ENCODE results near the gene ZNF749.
A peak's percentile ranks its signal among the peaks of the same experiment; 100 is the strongest.

Gene ZNF749

GRCh38 chr19:57406516-57407123 is 28.5 kb upstream of the ZNF749 start:
- no peak for DNase-seq (ENCODE audit: low read depth)
- no peak overlapping the region for H3K4me3 ChIP-seq (ENCODE audit: low read length)
- TF ChIP-seq CTCF (conservative IDR thresholded peaks at IDR 0.05; ENCODE audit: low read depth, low read length), result peak; percentile 67

- peak; percentile 80 for DNase-seq (ENCODE audit: low read depth)
- H3K4me3 ChIP-seq (ENCODE audit: low read length), result peak within 1 kb of the TSS; percentile 98
- no peak for TF ChIP-seq CTCF (conservative IDR thresholded peaks at IDR 0.05; ENCODE audit: low read depth, low read length)
Observed at GRCh38 chr19:57410877-57411671, 24.1 kb upstream of the ZNF749 start, which contains the start of gene ZNF17. ZNF17 (plus strand) TSS chr19:57411161; CDS start chr19:57413616, 2,455 bp downstream.

GRCh38 chr19:57419439-57419838 is 15.7 kb upstream of the ZNF749 start:
- no peak for TF ChIP-seq CTCF (conservative IDR thresholded peaks at IDR 0.05; ENCODE audit: low read depth, low read length)
- DNase-seq (ENCODE audit: low read depth), result no peak
- no peak overlapping the region for H3K4me3 ChIP-seq (ENCODE audit: low read length)

GRCh38 chr19:57421037-57421436 is 14.1 kb upstream of the ZNF749 start:
- H3K4me3 ChIP-seq (ENCODE audit: low read length), result no peak overlapping the region
- no peak for DNase-seq (ENCODE audit: low read depth)
- no peak for TF ChIP-seq CTCF (conservative IDR thresholded peaks at IDR 0.05; ENCODE audit: low read depth, low read length)

- H3K4me3 ChIP-seq (ENCODE audit: low read length), result peak overlapping the region; percentile 85
- DNase-seq (ENCODE audit: low read depth), result no peak
- TF ChIP-seq CTCF (conservative IDR thresholded peaks at IDR 0.05; ENCODE audit: low read depth, low read length), result no peak
Observed at GRCh38 chr19:57434386-57435061, 601 bp upstream of the ZNF749 start.

- peak overlapping the region; percentile 85 for H3K4me3 ChIP-seq (ENCODE audit: low read length)
- no peak for DNase-seq (ENCODE audit: low read depth)
- no peak for TF ChIP-seq CTCF (conservative IDR thresholded peaks at IDR 0.05; ENCODE audit: low read depth, low read length)
Observed at GRCh38 chr19:57436417-57436816, 1.3 kb downstream of the ZNF749 start.

Measured in retinal pigment epithelial cell (primary cell).